C1 segment of cervical spinal cord (tissue), 14 donors: ENCODE measurements around the gene GAPVD1.
"Not testable (repeated sequence)": the region's sequence is repeated elsewhere in the genome, so short reads cannot be mapped to it uniquely, and the experiment has no call there.

Experiments used
- DNase-seq, 14 donors: peaks; one replicate each; lab custom pipeline; 2025; lab: John Stamatoyannopoulos, UW

GAPVD1 gene

GRCh38 chr9:125302241-125302640, 40.6 kb downstream of the GAPVD1 start:
- DNase-seq = no peak

- no peak for DNase-seq
These were observed 42.6 kb downstream of the GAPVD1 start for GRCh38 chr9:125304273-125304672.

GRCh38 chr9:125312411-125312810, 50.8 kb downstream of the GAPVD1 start:
- no peak for DNase-seq

- DNase-seq = not testable (repeated sequence)
These were observed 54.7 kb downstream of the GAPVD1 start for GRCh38 chr9:125316359-125316758.

- DNase-seq = no peak
These were observed 56.1 kb downstream of the GAPVD1 start for GRCh38 chr9:125317704-125318103.

GRCh38 chr9:125321496-125321895, 59.9 kb downstream of the GAPVD1 start:
- DNase-seq = no peak

GRCh38 chr9:125323615-125324014, 62.0 kb downstream of the GAPVD1 start:
- no peak for DNase-seq

GRCh38 chr9:125325826-125326225, 64.2 kb downstream of the GAPVD1 start:
- no peak for DNase-seq

- no peak for DNase-seq
These were observed 68.4 kb downstream of the GAPVD1 start for GRCh38 chr9:125329978-125330377.

GRCh38 chr9:125330587-125330986, 69.0 kb downstream of the GAPVD1 start:
- no peak for DNase-seq

- no peak for DNase-seq
These were observed 70.9 kb downstream of the GAPVD1 start for GRCh38 chr9:125332527-125332926.

GRCh38 chr9:125337236-125337635, 75.6 kb downstream of the GAPVD1 start:
- DNase-seq = no peak

- DNase-seq = no peak
These were observed 77.3 kb downstream of the GAPVD1 start for GRCh38 chr9:125338929-125339328.

GRCh38 chr9:125341566-125341965, 79.9 kb downstream of the GAPVD1 start:
- no peak for DNase-seq

- no peak for DNase-seq
These were observed 82.1 kb downstream of the GAPVD1 start for GRCh38 chr9:125343518-125344275.

GRCh38 chr9:125346080-125346732, 84.6 kb downstream of the GAPVD1 start:
- no peak for DNase-seq

GRCh38 chr9:125355601-125356000, 94.0 kb downstream of the GAPVD1 start:
- DNase-seq = no peak

GRCh38 chr9:125356032-125356431, 94.4 kb downstream of the GAPVD1 start:
- DNase-seq = no peak

GRCh38 chr9:125359011-125359410, 97.4 kb downstream of the GAPVD1 start:
- no peak for DNase-seq

- no peak for DNase-seq
These were observed 99.0 kb downstream of the GAPVD1 start for GRCh38 chr9:125360601-125361000.

GRCh38 chr9:125361837-125362531, 100.4 kb downstream of the GAPVD1 start:
- DNase-seq = no peak

- no peak for DNase-seq
These were observed 105.0 kb downstream of the GAPVD1 start for GRCh38 chr9:125366676-125367075.

GRCh38 chr9:125370786-125371185, 109.2 kb downstream of the GAPVD1 start:
- no peak for DNase-seq
